HL-60 (cell line): ENCODE results near the gene GABRR2.

Experiments
- DNase-seq, 2 experiments: peaks; one replicate each; pipeline ENCODE4 v3.0.0-alpha.2; 2010 to 2020; ENCODE audit warnings: low read depth in 1 of 2, low spot score in 1 of 2
- H3K27ac ChIP-seq: fragments of 250-450 bp; sonication (Bioruptor Pico); replicated peaks from 2 replicates; pipeline ENCODE4 v1.5.1; 2020; ENCODE audit warnings: mild to moderate bottlenecking, moderate library complexity
- H3K27me3 ChIP-seq: fragments of 250-450 bp; sonication (Bioruptor Pico); 2 replicates; pipeline ENCODE4 v1.5.1; 2021; ENCODE audit warnings: mild to moderate bottlenecking, moderate library complexity; ENCODE audit not compliant: insufficient read depth, poor library complexity, severe bottlenecking
- H3K4me3 ChIP-seq: replicated peaks from 2 replicates; pipeline ENCODE4 v1.5.1; 2011; ENCODE audit warnings: mild to moderate bottlenecking, control low read depth, low read length; ENCODE audit not compliant: insufficient read depth
- GABPA ChIP-seq: IDR thresholded peaks from 2 replicates; pipeline ENCODE4 v1.6.1; 2012; ENCODE audit warnings: low read depth
- POLR2AphosphoS5 ChIP-seq: IDR thresholded peaks from 2 replicates; pipeline ENCODE4 v1.6.1; 2012; ENCODE audit warnings: low read depth
- SPI1 ChIP-seq: IDR thresholded peaks from 2 replicates; pipeline ENCODE4 v1.6.1; 2012; ENCODE audit warnings: low read depth, mild to moderate bottlenecking, borderline replicate concordance
- TF ChIP-seq, protein P1 (sequence below): IDR thresholded peaks from one replicate; pipeline ENCODE4 v1.5.1; 2011; ENCODE audit warnings: low read length, control low read depth, inconsistent platforms; ENCODE audit not compliant: insufficient read depth
- TF ChIP-seq, protein P2 (sequence below): IDR thresholded peaks from 2 replicates; pipeline ENCODE4 v1.6.1; 2012; ENCODE audit warnings: low read depth; ENCODE audit not compliant: insufficient replicate concordance

Gene GABRR2

DNA sequence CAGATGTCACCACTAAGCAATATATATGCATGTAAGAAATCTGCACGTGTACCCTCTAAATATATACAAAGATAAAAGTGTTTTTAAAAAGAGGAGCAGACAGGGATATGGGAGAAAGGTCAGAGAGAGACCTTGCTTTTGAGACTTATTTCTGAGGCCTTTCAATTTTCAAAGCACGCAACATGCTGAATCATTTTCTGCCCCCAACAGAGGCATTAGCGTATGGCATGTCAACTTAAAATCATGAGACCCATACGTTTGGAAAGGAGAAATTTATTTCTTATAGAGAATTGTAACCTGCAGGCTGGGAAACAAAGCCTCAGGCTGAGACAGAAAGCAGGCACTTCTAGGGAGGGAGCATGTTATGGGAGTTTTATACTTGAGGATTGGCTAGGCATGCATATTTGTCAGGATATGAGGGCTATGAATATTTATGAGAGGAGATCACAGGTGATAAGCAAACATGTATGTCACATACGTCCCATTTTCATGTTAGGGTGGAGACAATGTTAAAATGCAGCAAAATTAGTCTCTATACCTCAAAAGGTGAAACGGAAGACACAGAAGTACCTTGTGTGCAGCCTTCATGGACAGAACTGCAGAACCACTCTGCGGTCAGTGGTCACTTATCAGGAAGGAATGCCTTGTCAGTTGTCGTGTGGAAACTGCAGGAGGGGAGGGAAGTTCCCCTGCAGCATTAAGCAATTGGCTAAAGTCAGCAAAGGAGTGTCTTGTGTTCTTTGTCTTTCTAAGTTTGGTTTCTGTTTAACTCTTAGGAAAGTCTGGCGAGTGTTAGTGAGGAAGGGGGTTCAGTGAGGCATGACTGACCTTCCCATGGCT, 6.3 kb upstream of the GABRR2 start:
- no peaks in the 10 kb centered on the region for H3K27me3 ChIP-seq
- peak; percentile 87 to 95 for DNase-seq
- peak overlapping the region; percentile 14; the same call in 1 of the 2 replicates for H3K4me3 ChIP-seq
- peak overlapping the region; percentile 78 for H3K27ac ChIP-seq
- TF ChIP-seq SPI1 (peak; percentile 85), POLR2AphosphoS5 (peak; percentile 99)
- TF ChIP-seq, protein P1, sequence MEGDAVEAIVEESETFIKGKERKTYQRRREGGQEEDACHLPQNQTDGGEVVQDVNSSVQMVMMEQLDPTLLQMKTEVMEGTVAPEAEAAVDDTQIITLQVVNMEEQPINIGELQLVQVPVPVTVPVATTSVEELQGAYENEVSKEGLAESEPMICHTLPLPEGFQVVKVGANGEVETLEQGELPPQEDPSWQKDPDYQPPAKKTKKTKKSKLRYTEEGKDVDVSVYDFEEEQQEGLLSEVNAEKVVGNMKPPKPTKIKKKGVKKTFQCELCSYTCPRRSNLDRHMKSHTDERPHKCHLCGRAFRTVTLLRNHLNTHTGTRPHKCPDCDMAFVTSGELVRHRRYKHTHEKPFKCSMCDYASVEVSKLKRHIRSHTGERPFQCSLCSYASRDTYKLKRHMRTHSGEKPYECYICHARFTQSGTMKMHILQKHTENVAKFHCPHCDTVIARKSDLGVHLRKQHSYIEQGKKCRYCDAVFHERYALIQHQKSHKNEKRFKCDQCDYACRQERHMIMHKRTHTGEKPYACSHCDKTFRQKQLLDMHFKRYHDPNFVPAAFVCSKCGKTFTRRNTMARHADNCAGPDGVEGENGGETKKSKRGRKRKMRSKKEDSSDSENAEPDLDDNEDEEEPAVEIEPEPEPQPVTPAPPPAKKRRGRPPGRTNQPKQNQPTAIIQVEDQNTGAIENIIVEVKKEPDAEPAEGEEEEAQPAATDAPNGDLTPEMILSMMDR = no peak

DNA sequence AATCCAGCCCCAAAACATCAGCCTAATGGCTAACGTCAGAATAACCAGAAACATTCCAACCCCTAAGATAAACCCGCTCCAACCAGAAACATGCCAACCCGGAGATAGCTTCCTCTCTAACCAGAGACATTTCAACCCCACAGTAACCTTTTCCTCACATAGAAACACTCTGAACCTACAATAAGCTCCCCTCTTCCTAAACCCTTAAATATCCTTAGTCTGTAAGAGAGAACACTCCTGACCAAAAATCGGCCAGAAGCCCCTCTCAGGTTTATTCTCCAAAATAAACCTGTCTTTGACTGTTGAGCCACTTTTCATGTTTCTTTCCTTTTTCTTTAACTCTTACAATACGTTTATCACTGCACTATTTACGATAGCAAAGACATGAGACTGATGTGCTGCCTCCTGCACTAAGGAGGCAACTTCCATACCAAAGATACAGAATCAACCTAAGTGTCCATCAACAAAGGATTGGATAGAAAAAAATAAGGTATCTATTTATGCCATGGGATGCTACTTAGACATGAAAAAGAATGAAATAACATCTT, 5.0 kb upstream of the GABRR2 start:
- Histone ChIP-seq H3K27me3 (no peaks in the 10 kb centered on the region), H3K4me3 (no peak overlapping the region), H3K27ac (peak overlapping the region; percentile 78)
- DNase-seq = no peak
- TF ChIP-seq GABPA (no peak), SPI1 (no peak), POLR2AphosphoS5 (no peak)
- TF ChIP-seq, protein P1 = no peak
- TF ChIP-seq, protein P2, sequence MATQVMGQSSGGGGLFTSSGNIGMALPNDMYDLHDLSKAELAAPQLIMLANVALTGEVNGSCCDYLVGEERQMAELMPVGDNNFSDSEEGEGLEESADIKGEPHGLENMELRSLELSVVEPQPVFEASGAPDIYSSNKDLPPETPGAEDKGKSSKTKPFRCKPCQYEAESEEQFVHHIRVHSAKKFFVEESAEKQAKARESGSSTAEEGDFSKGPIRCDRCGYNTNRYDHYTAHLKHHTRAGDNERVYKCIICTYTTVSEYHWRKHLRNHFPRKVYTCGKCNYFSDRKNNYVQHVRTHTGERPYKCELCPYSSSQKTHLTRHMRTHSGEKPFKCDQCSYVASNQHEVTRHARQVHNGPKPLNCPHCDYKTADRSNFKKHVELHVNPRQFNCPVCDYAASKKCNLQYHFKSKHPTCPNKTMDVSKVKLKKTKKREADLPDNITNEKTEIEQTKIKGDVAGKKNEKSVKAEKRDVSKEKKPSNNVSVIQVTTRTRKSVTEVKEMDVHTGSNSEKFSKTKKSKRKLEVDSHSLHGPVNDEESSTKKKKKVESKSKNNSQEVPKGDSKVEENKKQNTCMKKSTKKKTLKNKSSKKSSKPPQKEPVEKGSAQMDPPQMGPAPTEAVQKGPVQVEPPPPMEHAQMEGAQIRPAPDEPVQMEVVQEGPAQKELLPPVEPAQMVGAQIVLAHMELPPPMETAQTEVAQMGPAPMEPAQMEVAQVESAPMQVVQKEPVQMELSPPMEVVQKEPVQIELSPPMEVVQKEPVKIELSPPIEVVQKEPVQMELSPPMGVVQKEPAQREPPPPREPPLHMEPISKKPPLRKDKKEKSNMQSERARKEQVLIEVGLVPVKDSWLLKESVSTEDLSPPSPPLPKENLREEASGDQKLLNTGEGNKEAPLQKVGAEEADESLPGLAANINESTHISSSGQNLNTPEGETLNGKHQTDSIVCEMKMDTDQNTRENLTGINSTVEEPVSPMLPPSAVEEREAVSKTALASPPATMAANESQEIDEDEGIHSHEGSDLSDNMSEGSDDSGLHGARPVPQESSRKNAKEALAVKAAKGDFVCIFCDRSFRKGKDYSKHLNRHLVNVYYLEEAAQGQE = no peak

DNA sequence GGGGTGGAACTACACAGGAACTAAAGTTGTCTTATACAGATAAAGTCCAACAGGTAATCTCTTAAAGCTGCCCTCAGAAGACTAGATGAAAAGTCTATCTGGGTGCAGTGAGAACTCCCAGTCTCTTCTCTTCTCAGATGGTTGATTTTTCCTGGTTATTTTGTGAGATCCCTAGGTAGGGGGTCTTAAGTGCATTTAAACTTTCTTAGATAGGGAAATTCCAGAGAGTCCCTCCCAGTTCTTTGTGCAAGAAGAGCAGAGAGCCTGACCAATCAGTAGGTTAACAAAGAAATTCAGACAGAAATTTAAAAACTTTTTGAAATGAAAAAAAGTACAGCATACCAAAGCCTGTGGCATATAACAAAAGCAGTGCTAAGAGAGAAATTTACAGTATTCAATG, 2.0 kb upstream of the GABRR2 start:
- no peak overlapping the region for H3K27ac ChIP-seq
- H3K4me3 ChIP-seq = no peak overlapping the region
- no peak for DNase-seq
- H3K27me3 ChIP-seq = no peaks in the 10 kb centered on the region
- TF ChIP-seq SPI1 (no peak), POLR2AphosphoS5 (no peak), GABPA (no peak)
- TF ChIP-seq, protein P1 = no peak
- TF ChIP-seq, protein P2 = no peak

DNA sequence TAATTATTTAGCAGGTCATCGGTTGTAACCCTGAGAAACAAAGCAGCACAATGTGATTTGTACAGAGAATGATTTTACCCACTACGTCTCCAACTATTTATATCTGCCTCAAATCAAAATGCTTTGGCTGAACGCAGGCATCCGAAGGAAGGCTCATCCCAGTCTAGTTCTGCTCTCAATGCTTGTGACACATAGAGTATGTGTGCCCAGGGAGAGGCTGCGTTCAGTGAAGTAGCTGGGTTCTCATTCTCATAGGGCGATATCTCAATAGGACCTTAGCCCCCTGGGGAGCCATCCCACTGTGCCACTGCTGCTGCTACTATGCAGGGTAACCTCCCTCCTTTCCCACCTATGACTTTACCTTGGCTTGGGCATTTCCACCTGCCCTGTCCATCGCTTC, 407 bp downstream of the GABRR2 start:
- Histone ChIP-seq H3K27ac (no peak overlapping the region), H3K4me3 (no peak overlapping the region), H3K27me3 (no peaks in the 10 kb centered on the region)
- TF ChIP-seq GABPA (no peak), POLR2AphosphoS5 (no peak), SPI1 (no peak)
- TF ChIP-seq, protein P1 = no peak
- TF ChIP-seq, protein P2 = no peak
- no peak for DNase-seq
